ENCODE data around the gene RGS10. TPM values are rescaled to one million over a fixed set of nuclear protein-coding genes. Genes with fewer than 3 reads are reported as not detected.
"Not testable (repeated sequence)": the region's sequence is repeated elsewhere in the genome, so short reads cannot be mapped to it uniquely, and the experiment has no call there.

Gene RGS10
- polyA plus RNA-seq, 1 donor, result 63.1 TPM

DNA sequence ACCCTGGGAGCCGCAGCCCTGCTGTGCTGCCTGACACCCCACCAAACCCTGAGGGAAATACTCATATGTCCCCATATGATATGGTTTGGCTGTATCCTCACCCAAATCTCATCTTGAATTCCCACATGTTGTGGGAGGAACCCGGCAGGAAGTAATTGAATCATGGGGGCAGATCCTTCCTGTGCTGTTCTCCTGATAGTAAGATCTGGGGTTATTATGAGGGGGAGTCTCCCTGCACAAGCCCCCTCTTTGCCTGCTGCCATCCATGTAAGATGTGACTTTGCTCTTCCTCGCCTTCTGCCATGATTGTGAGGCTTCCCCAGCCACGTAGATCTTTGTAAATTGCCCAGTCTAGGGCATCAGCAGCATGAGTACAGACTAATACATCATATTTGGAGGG, 68.7 kb downstream of the RGS10 start:
- Histone ChIP-seq H3K27me3 (ENCODE audit: control insufficient read depth, insufficient read depth, low read length) (peaks cover 15% of the 10 kb centered on the region), H3K9me3 (ENCODE audit: control insufficient read depth, low read depth, low read length) (peaks cover 7% of the 10 kb centered on the region), H3K4me3 (ENCODE audit: low read length) (no peak overlapping the region), H3K27ac (ENCODE audit: low read length) (no peak overlapping the region), H3K4me1 (ENCODE audit: control insufficient read depth, insufficient read depth, low read length) (no peaks in the 10 kb centered on the region), H3K36me3 (ENCODE audit: control insufficient read depth, insufficient read depth, low read length) (no peaks in the 10 kb centered on the region)
- no CpG with 5 or more reads among the region's 4 CpGs for WGBS (ENCODE audit: insufficient coverage, low lambda C conversion rate)
- DNase-seq, result no peak

DNA sequence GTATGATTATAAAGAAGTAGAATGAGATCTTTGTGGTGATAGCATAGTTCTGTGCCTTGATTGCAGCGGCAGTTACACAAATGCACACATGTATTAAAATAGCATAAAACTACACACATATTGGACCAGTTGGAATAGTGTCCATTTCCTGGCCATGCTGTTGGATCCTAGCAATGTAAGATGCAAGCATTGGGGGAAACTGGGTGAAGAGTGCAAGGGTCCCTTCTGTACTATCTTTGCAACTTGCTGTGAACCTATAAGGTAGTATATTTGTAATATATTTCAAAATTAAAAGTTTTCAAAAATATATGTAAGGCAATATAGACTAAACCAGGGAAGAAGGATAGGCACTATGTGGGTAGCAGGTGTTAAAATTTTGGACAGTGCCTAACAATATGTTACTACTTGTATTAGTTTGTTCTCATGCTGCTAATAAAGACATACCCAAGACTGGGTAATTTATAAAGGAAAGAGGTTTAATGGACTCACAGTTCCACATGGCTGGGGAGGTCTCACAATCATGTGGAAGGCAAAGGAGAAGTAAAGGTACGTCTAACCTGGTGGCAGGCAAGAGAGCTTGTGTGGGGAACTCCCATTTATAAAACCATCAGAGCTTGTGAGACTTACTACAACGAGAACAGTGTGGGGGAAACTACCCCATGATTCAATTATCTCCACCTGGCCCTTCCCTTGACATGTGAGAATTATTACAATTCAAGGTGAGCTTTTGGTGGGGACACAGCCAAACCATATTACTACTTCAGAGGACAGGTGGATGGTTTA, 71.4 kb downstream of the RGS10 start:
- H3K4me1 ChIP-seq (ENCODE audit: control insufficient read depth, insufficient read depth, low read length), result no peaks in the 10 kb centered on the region
- H3K9me3 ChIP-seq (ENCODE audit: control insufficient read depth, low read depth, low read length), result peaks cover 7% of the 10 kb centered on the region
- WGBS (ENCODE audit: insufficient coverage, low lambda C conversion rate), result no CpG with 5 or more reads among the region's 3 CpGs
- H3K4me3 ChIP-seq (ENCODE audit: low read length), result no peak overlapping the region
- DNase-seq, result no peak
- no peaks in the 10 kb centered on the region for H3K36me3 ChIP-seq (ENCODE audit: control insufficient read depth, insufficient read depth, low read length)
- H3K27me3 ChIP-seq (ENCODE audit: control insufficient read depth, insufficient read depth, low read length), result peaks cover 3% of the 10 kb centered on the region
- no peak overlapping the region for H3K27ac ChIP-seq (ENCODE audit: low read length)

GRCh38 chr10:119469846-119470245, 72.7 kb downstream of the RGS10 start:
- Histone ChIP-seq H3K36me3 (ENCODE audit: control insufficient read depth, insufficient read depth, low read length) (no peaks in the 10 kb centered on the region), H3K9me3 (ENCODE audit: control insufficient read depth, low read depth, low read length) (peaks cover 7% of the 10 kb centered on the region), H3K27ac (ENCODE audit: low read length) (no peak overlapping the region), H3K4me1 (ENCODE audit: control insufficient read depth, insufficient read depth, low read length) (no peaks in the 10 kb centered on the region), H3K27me3 (ENCODE audit: control insufficient read depth, insufficient read depth, low read length) (peaks cover 3% of the 10 kb centered on the region), H3K4me3 (ENCODE audit: low read length) (no peak overlapping the region)
- no CpG with 5 or more reads among the region's 7 CpGs for WGBS (ENCODE audit: insufficient coverage, low lambda C conversion rate)
- no peak for DNase-seq

DNA sequence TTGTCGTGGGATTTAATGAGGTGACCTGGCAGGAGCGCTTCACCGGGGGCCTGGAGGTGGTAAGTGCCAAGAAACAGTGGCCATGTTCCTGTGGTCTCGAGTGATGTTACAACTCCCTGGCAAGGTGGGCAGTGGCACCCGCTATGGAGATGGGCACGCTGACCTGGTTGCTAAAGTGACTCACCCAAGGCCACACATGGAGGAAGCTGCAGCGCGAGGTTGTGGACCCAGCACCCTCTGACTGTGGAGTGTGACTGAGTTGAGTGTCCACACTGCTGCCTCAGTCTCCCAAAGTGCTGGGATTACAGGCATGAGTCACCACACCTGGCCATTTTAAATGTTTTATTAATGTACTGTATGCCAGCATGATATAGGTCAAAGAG, 73.2 kb downstream of the RGS10 start:
- H3K4me3 ChIP-seq (ENCODE audit: low read length), result no peak overlapping the region
- no peaks in the 10 kb centered on the region for H3K36me3 ChIP-seq (ENCODE audit: control insufficient read depth, insufficient read depth, low read length)
- no peak overlapping the region for H3K27ac ChIP-seq (ENCODE audit: low read length)
- peaks cover 7% of the 10 kb centered on the region for H3K9me3 ChIP-seq (ENCODE audit: control insufficient read depth, low read depth, low read length)
- no peaks in the 10 kb centered on the region for H3K4me1 ChIP-seq (ENCODE audit: control insufficient read depth, insufficient read depth, low read length)
- peaks cover 3% of the 10 kb centered on the region for H3K27me3 ChIP-seq (ENCODE audit: control insufficient read depth, insufficient read depth, low read length)
- no CpG with 5 or more reads among the region's 8 CpGs for WGBS (ENCODE audit: insufficient coverage, low lambda C conversion rate)
- DNase-seq, result no peak

- Histone ChIP-seq H3K27ac (ENCODE audit: low read length) (no peak overlapping the region), H3K4me1 (ENCODE audit: control insufficient read depth, insufficient read depth, low read length) (no peaks in the 10 kb centered on the region), H3K27me3 (ENCODE audit: control insufficient read depth, insufficient read depth, low read length) (peaks cover 3% of the 10 kb centered on the region), H3K36me3 (ENCODE audit: control insufficient read depth, insufficient read depth, low read length) (no peaks in the 10 kb centered on the region), H3K4me3 (ENCODE audit: low read length) (no peak overlapping the region), H3K9me3 (ENCODE audit: control insufficient read depth, low read depth, low read length) (peaks cover 4% of the 10 kb centered on the region)
- no CpG with 5 or more reads among the region's 13 CpGs for WGBS (ENCODE audit: insufficient coverage, low lambda C conversion rate)
- no peak for DNase-seq
Observed at GRCh38 chr10:119468542-119469324, 73.8 kb downstream of the RGS10 start.

DNA sequence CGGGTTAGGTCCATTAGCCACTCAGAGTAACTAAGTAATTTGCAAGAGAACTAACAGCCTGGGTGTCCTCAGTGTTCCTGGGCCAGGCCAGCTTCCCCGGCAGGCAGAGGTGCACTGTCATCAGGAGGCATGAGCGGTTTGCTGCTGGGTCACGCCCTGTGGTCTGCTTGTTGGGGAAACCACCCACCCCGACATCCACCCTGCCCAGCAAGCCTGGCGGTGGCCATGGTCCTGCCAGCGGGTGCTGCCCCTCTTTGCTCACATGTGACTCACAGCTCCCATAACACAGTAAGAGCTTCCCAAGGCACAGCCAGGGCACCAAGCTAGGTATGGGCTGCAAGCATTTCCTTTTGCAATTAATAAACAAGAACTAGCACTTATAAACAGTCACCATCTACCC, 75.9 kb downstream of the RGS10 start:
- Histone ChIP-seq H3K36me3 (ENCODE audit: control insufficient read depth, insufficient read depth, low read length) (no peaks in the 10 kb centered on the region), H3K9me3 (ENCODE audit: control insufficient read depth, low read depth, low read length) (no peaks in the 10 kb centered on the region), H3K27me3 (ENCODE audit: control insufficient read depth, insufficient read depth, low read length) (peaks cover 3% of the 10 kb centered on the region), H3K4me3 (ENCODE audit: low read length) (no peak overlapping the region), H3K4me1 (ENCODE audit: control insufficient read depth, insufficient read depth, low read length) (no peaks in the 10 kb centered on the region), H3K27ac (ENCODE audit: low read length) (no peak overlapping the region)
- no CpG with 5 or more reads among the region's 7 CpGs for WGBS (ENCODE audit: insufficient coverage, low lambda C conversion rate)
- DNase-seq, result no peak

DNA sequence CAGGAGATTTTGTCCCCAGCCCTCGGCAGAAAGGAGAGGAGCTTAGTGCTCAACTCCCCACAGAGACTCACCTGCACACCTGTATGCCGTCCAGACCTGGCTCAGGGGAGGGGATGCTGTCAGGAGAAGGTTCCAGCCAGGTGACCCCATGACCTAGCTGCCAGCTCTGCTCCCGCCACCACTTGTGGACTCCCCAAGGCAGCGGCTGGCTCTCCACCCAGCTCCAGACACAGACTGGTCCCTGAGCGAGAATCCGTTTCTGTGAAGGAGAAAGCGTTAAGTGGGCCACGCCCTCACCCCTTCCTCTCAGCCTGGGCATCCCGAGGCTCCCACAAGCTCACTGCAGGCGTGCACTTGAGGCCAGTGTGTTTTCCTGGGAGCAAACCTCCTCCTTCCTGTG, 76.4 kb downstream of the RGS10 start:
- Histone ChIP-seq H3K36me3 (ENCODE audit: control insufficient read depth, insufficient read depth, low read length) (no peaks in the 10 kb centered on the region), H3K4me3 (ENCODE audit: low read length) (no peak overlapping the region), H3K27me3 (ENCODE audit: control insufficient read depth, insufficient read depth, low read length) (peaks cover 3% of the 10 kb centered on the region), H3K27ac (ENCODE audit: low read length) (no peak overlapping the region), H3K9me3 (ENCODE audit: control insufficient read depth, low read depth, low read length) (no peaks in the 10 kb centered on the region), H3K4me1 (ENCODE audit: control insufficient read depth, insufficient read depth, low read length) (no peaks in the 10 kb centered on the region)
- DNase-seq, result no peak
- whole genome bisulfite sequencing (ENCODE audit: insufficient coverage, low lambda C conversion rate), result no CpG with 5 or more reads among the region's 10 CpGs

GRCh38 chr10:119465085-119465484, 77.4 kb downstream of the RGS10 start:
- H3K27me3 ChIP-seq (ENCODE audit: control insufficient read depth, insufficient read depth, low read length), result peaks cover 3% of the 10 kb centered on the region
- H3K4me1 ChIP-seq (ENCODE audit: control insufficient read depth, insufficient read depth, low read length), result no peaks in the 10 kb centered on the region
- 96% methylated on average over 4 of the region's 4 CpGs for WGBS (ENCODE audit: insufficient coverage, low lambda C conversion rate)
- no peak overlapping the region for H3K27ac ChIP-seq (ENCODE audit: low read length)
- H3K36me3 ChIP-seq (ENCODE audit: control insufficient read depth, insufficient read depth, low read length), result no peaks in the 10 kb centered on the region
- DNase-seq, result no peak
- no peak overlapping the region for H3K4me3 ChIP-seq (ENCODE audit: low read length)
- no peaks in the 10 kb centered on the region for H3K9me3 ChIP-seq (ENCODE audit: control insufficient read depth, low read depth, low read length)

- H3K27ac ChIP-seq (ENCODE audit: low read length); H3K9me3 ChIP-seq (ENCODE audit: control insufficient read depth, low read depth, low read length); DNase-seq; H3K27me3 ChIP-seq (ENCODE audit: control insufficient read depth, insufficient read depth, low read length); H3K4me3 ChIP-seq (ENCODE audit: low read length); H3K36me3 ChIP-seq (ENCODE audit: control insufficient read depth, insufficient read depth, low read length); H3K4me1 ChIP-seq (ENCODE audit: control insufficient read depth, insufficient read depth, low read length): not testable (repeated sequence)
- WGBS (ENCODE audit: insufficient coverage, low lambda C conversion rate), result no CpG with 5 or more reads among the region's 2 CpGs
Observed at GRCh38 chr10:119463195-119463594, 79.3 kb downstream of the RGS10 start.

DNA sequence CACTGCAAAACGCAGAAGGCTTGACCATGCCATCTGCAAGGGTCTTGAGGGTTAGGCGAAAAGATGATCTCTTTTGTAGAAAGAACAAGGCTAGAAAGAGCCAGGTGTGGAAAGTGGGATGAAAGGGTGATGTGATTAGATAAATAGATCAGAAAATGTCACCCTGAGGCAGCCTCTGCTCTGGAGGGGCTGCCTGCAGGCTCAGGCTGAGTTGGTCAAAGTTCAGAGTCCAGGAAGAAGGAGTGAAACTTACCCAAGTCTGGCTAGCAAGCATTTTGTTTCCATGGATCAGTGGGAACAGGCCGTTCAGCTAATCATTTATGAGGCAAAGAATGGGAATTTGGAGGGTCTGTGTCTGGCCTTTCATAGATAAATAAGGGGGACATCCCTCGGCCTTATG, 79.7 kb downstream of the RGS10 start:
- H3K9me3 ChIP-seq (ENCODE audit: control insufficient read depth, low read depth, low read length), result no peaks in the 10 kb centered on the region
- DNase-seq, result peak in 1 of 2 donors; percentile 31
- no peak overlapping the region for H3K4me3 ChIP-seq (ENCODE audit: low read length)
- WGBS (ENCODE audit: insufficient coverage, low lambda C conversion rate), result no CpG with 5 or more reads among the region's 4 CpGs
- no peaks in the 10 kb centered on the region for H3K4me1 ChIP-seq (ENCODE audit: control insufficient read depth, insufficient read depth, low read length)
- no peaks in the 10 kb centered on the region for H3K27me3 ChIP-seq (ENCODE audit: control insufficient read depth, insufficient read depth, low read length)
- H3K27ac ChIP-seq (ENCODE audit: low read length), result no peak overlapping the region
- no peaks in the 10 kb centered on the region for H3K36me3 ChIP-seq (ENCODE audit: control insufficient read depth, insufficient read depth, low read length)
